HG03159 (cell line): Measurements from ENCODE around the gene PCDHGA8.
A peak's percentile ranks its signal among the peaks of the same experiment; 100 is the strongest.
"Not testable (repeated sequence)": the region's sequence is repeated elsewhere in the genome, so short reads cannot be mapped to it uniquely, and the experiment has no call there.

ENCODE experiments used
- ATAC-seq: cut with Tn5 transposase; IDR thresholded peaks from one replicate; pipeline ENCODE4 v1.9.1; 2021; ENCODE audit warnings: mild to moderate bottlenecking, moderate library complexity; ENCODE audit not compliant: unreplicated experiment

The PCDHGA8 gene

DNA sequence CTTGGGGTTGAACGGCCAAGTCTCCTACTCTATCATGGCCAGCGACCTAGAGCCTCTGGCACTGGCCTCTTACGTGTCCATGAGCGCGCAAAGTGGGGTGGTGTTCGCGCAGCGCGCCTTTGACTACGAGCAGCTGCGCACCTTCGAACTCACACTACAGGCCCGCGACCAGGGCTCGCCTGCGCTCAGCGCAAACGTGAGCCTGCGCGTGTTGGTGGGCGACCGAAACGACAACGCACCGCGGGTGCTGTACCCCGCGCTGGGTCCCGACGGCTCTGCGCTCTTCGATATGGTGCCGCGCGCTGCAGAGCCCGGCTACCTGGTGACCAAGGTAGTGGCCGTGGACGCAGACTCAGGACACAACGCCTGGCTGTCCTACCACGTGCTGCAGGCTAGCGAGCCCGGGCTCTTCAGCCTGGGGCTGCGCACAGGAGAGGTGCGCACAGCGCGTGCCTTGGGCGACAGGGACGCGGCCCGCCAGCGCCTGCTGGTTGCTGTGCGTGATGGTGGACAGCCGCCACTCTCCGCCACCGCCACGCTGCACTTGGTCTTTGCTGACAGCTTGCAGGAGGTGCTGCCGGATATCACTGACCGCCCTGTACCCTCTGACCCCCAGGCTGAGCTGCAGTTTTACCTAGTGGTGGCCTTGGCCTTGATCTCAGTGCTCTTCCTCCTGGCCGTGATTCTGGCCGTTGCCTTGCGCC lies 7.3 kb downstream of the PCDHGA8 start:
- no peak for ATAC-seq

DNA sequence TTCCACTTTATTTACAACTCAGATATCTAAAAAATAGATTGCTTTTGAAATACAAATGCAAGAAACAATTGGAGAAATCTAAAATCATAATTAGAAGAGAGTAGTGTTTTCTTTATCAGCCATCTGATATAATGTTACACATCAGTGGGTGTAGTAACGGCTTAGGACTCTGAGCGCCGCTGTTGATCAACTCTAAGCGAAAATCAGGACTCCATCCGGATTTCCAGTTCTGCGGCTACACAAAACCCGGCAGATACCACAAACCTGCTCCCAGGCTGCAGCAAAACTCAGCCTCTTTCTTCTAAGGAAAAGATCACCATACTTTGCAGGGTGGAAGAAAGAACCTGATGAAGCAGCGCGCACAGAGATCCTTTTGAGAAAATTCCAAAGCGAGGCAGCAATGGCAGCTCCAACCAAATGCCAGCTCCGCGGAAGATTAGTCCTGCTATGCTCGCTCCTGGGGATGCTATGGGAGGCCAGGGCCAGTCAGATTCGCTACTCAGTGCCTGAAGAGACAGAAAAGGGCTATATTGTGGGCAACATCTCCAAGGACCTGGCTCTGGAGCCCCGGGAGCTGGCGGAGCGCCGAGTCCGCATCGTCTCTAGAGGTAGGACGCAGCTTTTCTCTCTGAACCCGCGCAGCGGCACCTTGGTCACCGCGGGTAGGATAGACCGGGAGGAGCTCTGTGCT lies 10.3 kb downstream of the PCDHGA8 start, which contains the start of gene PCDHGA9:
TSS of gene PCDHGA9 (plus strand) at position 226 of the 691 bp plus-strand sequence. CDS start at position 401, 175 bp downstream.
- no peak for ATAC-seq

DNA sequence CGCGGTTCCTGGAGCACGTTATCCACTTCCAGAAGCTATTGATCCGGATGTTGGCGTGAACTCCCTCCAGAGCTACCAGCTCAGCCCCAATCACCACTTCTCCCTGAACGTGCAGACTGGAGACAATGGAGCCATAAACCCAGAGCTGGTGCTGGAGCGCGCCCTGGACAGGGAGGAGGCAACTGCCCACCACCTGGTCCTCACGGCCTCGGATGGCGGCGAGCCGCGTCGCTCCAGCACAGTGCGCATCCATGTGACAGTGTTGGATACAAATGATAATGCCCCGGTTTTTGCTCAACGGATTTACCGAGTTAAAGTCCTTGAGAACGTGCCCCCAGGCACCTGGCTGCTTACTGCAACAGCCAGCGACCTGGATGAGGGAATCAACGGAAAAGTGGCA lies 11.0 kb downstream of the PCDHGA8 start:
- ATAC-seq = no peak

DNA sequence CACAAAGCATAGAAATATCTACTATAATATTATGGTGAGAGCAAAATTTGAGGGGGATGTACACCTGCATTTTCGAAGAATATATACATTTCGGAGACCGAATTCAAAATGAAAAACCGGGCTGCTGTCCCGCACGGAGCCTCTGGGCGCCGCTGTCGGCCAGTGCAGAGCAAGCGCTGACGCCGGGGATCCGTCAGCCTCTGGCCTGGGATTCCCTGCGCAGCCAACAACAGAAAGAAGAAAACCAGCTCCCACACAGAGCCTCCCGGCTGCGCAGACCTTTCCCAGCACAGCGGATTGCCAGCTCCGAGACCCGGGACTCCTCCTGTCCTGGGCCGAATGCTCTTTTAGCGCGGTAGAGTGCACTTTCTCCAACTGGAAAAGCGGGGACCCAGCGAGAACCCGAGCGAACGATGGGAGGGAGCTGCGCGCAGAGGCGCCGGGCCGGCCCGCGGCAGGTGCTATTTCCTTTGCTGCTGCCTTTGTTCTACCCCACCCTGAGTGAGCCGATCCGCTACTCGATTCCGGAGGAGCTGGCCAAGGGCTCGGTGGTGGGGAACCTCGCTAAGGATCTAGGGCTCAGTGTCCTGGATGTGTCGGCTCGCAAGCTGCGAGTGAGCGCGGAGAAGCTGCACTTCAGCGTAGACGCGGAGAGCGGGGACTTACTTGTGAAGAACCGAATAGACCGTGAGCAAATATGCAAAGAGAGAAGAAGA lies 15.5 kb downstream of the PCDHGA8 start, which contains the start of gene PCDHGB6:
TSS of gene PCDHGB6 (plus strand) at position 232 of the 716 bp plus-strand sequence. CDS start at position 414, 182 bp downstream.
- ATAC-seq = not testable (repeated sequence)

DNA sequence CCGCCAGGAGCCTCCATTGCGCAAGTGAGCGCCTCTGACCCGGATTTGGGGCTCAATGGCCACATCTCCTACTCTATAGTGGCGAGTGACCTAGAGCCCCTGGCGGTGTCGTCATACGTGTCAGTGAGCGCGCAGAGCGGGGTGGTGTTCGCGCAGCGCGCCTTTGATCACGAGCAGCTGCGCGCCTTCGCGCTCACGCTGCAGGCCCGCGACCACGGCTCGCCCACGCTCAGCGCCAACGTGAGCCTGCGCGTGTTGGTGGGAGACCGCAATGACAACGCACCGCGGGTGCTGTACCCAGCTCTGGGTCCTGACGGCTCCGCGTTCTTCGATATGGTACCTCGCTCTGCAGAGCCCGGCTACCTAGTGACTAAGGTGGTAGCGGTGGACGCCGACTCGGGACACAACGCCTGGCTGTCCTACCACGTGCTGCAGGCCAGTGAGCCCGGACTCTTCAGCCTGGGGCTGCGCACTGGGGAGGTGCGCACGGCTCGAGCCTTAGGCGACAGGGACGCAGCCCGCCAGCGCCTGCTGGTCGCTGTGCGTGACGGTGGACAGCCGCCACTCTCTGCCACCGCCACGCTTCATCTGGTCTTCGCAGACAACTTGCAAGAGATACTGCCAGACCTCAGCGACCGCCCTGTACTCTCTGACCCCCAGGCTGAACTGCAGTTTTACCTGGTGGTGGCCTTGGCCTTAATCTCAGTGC lies 17.3 kb downstream of the PCDHGA8 start:
- ATAC-seq = no peak

DNA sequence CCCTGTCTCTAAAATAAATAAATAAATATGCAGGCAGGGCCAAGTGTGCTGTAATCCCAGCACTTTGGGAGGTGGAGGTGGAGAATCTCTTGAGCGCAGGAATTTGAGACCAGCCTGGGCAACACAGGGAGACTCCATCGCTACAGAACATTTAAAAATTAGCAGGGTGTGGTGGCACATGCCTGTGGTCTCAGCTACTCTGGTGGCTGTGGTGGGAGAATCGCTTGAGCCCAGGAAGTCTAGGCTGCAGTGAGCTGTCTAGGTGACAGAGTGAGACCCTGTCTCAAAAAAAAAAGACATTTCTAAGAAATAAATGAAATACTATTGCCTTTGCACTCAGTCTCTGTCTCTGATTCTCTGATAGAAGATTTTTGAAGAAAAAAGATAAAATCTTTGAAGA lies 19.1 kb downstream of the PCDHGA8 start:
- ATAC-seq = no peak

DNA sequence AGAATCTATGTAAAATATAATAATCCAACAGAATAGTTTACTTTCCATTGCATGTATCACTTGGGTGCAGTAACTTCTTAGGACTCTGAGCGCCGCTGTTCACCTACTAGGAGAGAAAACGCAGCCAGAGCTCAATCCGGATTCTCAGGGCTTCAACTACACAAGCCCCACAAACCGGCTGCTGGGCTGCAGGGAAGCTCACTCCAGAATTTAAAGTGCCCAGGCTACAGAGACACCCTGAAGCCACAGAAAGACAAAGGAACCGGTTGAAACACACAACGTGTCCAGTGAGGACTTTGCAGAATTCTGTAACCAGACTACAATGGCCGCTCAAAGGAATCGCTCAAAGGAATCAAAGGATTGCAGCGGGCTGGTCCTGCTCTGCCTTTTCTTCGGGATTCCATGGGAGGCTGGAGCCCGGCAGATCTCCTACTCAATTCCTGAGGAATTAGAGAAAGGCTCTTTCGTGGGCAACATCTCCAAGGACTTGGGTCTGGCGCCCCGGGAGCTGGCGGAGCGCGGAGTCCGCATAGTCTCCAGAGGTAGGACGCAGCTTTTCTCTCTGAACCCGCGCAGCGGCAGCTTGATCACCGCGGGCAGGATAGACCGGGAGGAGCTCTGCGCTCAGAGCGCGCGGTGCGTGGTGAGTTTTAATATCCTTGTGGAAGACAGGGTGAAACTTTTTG lies 20.6 kb downstream of the PCDHGA8 start, which contains the start of gene PCDHGA10:
TSS of gene PCDHGA10 (plus strand) at position 134 of the 686 bp plus-strand sequence. CDS start at position 323, 189 bp downstream.
- ATAC-seq = peak; percentile 76

DNA sequence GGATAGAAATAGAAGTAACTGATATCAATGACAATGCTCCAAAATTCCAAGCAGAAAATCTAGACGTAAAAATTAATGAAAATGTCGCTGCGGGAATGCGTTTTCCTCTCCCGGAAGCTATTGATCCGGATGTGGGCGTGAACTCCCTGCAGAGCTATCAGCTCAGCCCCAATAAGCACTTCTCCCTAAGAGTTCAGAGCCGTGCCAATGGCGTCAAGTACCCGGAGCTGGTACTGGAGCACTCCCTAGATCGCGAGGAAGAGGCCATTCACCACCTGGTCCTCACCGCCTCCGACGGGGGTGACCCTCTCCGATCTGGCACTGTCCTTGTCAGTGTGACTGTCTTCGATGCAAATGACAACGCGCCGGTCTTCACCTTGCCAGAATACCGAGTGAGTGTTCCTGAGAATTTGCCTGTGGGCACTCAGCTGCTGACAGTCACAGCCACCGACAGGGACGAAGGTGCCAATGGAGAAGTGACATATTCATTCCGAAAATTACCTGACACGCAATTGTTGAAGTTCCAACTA lies 21.2 kb downstream of the PCDHGA8 start:
- ATAC-seq = no peak

DNA sequence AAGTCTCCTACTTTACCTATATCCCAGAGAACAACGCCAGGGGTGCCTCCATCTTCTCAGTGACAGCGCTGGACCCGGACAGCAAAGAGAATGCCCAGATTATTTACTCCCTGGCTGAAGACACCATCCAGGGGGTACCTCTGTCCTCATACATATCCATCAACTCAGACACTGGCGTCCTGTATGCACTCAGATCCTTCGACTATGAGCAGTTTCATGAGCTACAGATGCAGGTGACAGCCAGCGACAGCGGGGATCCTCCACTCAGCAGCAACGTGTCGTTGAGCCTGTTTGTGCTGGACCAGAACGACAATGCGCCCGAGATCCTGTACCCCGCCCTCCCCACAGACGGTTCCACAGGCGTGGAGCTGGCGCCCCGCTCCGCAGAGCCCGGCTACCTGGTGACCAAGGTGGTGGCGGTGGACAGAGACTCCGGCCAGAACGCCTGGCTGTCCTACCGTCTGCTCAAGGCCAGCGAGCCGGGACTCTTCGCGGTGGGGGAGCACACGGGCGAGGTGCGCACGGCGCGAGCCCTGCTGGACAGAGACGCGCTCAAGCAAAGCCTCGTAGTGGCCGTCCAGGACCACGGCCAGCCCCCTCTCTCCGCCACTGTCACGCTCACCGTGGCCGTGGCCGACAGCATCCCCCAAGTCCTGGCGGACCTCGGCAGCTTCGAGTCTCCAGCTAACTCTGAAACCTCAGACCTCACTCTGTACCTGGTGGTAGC lies 22.3 kb downstream of the PCDHGA8 start:
- not testable (repeated sequence) for ATAC-seq

DNA sequence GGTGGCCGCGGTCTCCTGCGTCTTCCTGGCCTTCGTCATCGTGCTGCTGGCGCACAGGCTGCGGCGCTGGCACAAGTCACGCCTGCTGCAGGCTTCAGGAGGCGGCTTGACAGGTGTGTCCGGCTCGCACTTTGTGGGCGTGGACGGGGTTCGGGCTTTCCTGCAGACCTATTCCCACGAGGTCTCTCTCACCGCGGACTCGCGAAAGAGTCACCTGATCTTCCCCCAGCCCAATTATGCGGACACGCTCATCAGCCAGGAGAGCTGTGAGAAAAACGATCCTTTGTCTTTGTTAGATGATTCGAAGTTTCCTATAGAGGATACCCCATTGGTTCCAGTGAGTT lies 22.8 kb downstream of the PCDHGA8 start:
- not testable (repeated sequence) for ATAC-seq

DNA sequence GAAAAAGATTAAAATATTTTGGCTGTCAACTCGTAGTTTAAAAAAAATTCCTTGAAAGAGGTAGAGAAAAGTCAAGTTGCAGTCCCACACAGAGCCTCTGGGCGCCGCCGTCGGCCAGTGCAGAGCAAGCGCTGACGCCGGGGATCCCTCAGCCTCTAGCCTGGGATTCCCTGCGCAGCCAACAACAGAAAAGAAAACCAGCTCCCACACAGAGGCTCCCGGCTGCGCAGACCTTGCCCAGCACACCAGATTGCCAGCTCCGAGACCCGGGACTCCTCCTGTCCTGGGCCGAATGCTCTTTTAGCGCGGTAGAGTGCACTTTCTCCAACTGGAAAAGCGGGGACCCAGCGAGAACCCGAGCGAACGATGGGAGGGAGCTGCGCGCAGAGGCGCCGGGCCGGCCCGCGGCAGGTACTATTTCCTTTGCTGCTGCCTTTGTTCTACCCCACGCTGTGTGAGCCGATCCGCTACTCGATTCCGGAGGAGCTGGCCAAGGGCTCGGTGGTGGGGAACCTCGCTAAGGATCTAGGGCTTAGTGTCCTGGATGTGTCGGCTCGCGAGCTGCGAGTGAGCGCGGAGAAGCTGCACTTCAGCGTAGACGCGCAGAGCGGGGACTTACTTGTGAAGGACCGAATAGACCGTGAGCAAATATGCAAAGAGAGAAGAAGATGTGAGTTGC lies 25.2 kb downstream of the PCDHGA8 start, which contains the start of gene PCDHGB7:
TSS of gene PCDHGB7 (plus strand) at position 184 of the 679 bp plus-strand sequence. CDS start at position 367, 183 bp downstream.
- peak; percentile 79 for ATAC-seq

DNA sequence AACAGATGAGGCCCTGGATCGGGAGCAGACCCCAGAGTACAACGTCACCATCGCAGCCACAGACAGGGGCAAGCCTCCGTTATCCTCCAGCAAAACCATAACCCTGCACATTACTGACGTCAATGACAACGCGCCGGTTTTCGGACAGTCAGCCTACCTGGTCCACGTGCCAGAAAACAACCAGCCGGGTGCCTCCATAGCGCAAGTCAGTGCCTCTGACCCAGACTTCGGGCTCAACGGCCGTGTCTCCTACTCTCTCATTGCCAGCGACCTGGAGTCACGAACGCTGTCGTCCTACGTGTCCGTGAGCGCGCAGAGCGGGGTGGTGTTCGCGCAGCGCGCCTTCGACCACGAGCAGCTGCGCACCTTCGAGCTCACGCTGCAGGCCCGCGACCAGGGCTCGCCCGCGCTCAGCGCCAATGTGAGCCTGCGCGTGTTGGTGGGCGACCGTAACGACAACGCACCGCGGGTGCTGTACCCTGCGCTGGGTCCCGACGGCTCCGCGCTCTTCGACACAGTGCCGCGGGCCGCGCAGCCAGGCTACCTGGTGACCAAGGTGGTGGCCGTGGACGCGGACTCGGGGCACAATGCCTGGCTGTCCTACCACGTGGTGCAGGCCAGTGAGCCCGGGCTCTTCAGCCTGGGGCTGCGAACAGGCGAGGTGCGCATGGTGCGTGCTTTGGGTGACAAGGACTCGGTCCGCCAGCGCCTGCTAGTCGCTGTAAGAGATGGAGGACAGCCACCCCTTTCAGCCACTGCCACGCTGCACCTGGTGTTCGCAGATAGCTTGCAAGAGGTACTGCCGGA lies 26.8 kb downstream of the PCDHGA8 start:
- ATAC-seq = no peak

DNA sequence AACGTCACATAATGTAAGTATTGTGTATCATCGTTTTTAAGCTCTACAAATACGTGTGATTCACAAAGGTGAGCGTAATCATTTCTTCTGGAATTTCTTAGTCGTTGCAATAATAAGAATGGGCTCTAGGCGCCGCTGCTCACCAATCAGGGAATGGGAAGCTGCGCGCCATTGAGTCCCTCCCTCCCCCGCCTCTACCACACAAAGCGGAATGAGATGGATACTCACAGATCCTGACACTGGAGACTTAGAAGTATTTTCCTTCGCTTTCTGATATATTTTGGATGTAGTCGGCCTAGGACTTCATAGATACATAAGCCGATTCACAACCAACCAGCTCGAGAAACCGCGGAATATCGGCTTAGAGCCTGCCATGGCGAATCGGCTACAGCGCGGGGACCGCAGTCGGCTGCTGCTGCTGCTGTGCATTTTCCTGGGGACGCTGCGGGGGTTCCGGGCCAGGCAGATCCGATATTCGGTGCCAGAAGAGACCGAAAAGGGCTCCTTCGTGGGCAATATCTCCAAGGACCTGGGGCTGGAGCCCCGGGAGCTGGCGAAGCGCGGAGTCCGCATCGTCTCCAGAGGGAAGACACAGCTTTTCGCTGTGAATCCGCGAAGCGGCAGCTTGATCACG lies 28.5 kb downstream of the PCDHGA8 start, which contains the start of gene PCDHGA11:
TSS of gene PCDHGA11 (plus strand) at position 197 of the 634 bp plus-strand sequence. CDS start at position 374, 177 bp downstream.
- ATAC-seq = peak; percentile 44

DNA sequence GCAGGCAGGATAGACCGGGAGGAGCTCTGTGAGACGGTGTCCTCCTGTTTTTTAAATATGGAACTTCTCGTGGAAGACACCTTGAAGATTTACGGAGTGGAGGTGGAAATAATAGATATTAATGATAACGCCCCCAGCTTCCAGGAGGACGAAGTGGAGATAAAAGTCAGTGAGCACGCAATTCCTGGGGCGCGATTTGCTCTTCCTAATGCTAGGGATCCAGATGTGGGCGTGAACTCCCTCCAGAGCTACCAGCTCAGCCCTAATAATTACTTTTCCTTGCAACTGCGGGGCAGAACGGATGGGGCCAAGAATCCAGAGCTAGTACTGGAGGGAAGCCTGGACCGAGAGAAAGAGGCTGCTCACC lies 29.0 kb downstream of the PCDHGA8 start:
- no peak for ATAC-seq

DNA sequence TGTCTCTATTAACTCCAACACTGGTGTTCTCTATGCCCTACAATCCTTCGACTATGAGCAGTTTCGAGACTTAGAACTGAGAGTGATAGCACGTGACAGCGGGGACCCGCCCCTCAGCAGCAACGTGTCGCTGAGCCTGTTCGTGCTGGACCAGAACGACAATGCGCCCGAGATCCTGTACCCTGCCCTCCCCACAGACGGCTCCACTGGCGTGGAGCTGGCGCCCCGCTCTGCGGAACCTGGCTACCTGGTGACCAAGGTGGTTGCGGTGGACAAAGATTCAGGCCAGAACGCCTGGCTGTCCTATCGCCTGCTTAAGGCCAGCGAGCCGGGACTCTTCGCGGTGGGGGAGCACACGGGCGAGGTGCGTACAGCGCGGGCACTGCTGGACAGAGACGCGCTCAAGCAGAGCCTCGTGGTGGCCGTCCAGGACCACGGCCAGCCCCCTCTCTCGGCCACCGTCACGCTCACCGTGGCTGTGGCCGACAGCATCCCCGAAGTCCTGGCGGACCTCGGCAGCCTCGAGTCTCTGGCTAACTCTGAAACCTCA lies 30.4 kb downstream of the PCDHGA8 start:
- no peak for ATAC-seq

DNA sequence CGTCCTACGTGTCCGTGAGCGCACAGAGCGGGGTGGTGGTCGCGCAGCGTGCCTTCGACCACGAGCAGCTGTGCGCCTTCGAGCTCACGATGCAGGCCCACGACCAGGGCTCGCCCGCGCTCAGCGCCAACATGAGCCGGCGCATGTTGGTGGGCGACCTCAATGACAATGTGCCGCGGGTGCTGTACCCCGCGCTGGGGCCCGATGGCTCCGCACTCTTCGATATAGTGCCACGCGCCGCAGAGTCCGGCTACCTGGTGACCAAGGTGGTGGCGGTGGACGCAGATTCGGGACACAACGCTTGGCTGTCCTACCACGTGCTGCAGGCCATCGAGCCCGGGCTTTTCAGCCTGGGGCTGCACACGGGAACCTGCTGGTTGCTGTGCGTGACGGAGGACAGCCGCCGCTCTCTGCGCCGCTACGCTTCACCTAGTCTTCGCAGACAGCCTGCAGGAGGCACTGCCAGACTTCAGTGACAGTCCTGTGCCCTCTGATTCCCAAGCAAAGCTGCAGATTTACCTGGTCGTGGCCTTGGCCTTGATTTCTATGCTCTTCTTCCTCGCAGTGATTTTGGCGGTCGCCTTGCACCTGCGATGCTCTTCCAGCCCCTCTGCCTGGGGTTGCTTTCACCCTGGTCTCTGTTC lies 35.5 kb downstream of the PCDHGA8 start:
- ATAC-seq = no peak
